Measurements from ENCODE around the gene ZBTB48.
"Not testable (repeated sequence)": the region's sequence is repeated elsewhere in the genome, so short reads cannot be mapped to it uniquely, and the experiment has no call there.

Gene ZBTB48

GRCh38 chr1:6635910-6636760 lies 56.3 kb downstream of the ZBTB48 start:
- DNase-seq = no peak

- DNase-seq = not testable (repeated sequence)
These were observed 57.0 kb downstream of the ZBTB48 start for GRCh38 chr1:6636778-6637177.

GRCh38 chr1:6637770-6638169 lies 58.0 kb downstream of the ZBTB48 start:
- DNase-seq = no peak

GRCh38 chr1:6638226-6638625 lies 58.4 kb downstream of the ZBTB48 start:
- no peak for DNase-seq

Measured in NCI-H1436 treated with DMSO at 0.1 percent for 48 hours (cell line).